Neural progenitor cell (in vitro differentiated cells): ENCODE results near the gene RAD23B. TPM values are rescaled to one million over a fixed set of nuclear protein-coding genes. Genes with fewer than 3 reads are reported as not detected.

Experiments
- DNase-seq: peaks from one replicate; pipeline ENCODE4 v3.0.0-alpha.2; 2016; ENCODE audit warnings: low spot score
- H2AFZ ChIP-seq: fragments of 200-600 bp; sonication (generic); replicated peaks from 2 replicates; pipeline ENCODE4 v1.6.1; 2016; ENCODE audit warnings: antibody characterized with exemption
- H3F3A ChIP-seq: fragments of 200-600 bp; sonication (generic); 2 replicates; pipeline ENCODE4 v1.6.1; 2016; ENCODE audit warnings: antibody characterized with exemption, low read depth
- H3K27ac ChIP-seq: fragments of 200-600 bp; sonication (generic); 2 replicates; pipeline ENCODE4 v1.5.1; 2016; ENCODE audit warnings: mild to moderate bottlenecking
- H3K27me3 ChIP-seq: fragments of 200-600 bp; sonication (generic); 2 replicates; pipeline ENCODE4 v1.6.1; 2016; ENCODE audit warnings: mild to moderate bottlenecking, moderate library complexity
- H3K36me3 ChIP-seq: fragments of 200-600 bp; sonication (generic); 2 replicates; pipeline ENCODE4 v1.5.1; 2016
- H3K4me1 ChIP-seq: fragments of 200-600 bp; sonication (generic); 2 replicates; pipeline ENCODE4 v1.6.1; 2016; ENCODE audit warnings: mixed run types
- H3K4me2 ChIP-seq: fragments of 200-600 bp; sonication (generic); 2 replicates; pipeline ENCODE4 v1.6.1; 2016
- H3K4me3 ChIP-seq: fragments of 200-600 bp; sonication (generic); 2 replicates; pipeline ENCODE4 v1.5.1; 2016
- H3K79me2 ChIP-seq: fragments of 200-600 bp; sonication (generic); 2 replicates; pipeline ENCODE4 v1.6.1; 2016; ENCODE audit warnings: low read depth
- H3K9ac ChIP-seq: fragments of 200-600 bp; sonication (generic); 2 replicates; pipeline ENCODE4 v1.6.1; 2016
- H3K9me3 ChIP-seq: fragments of 200-600 bp; sonication (generic); 2 replicates; pipeline ENCODE4 v1.5.1; 2016; ENCODE audit warnings: low read depth
- H4K20me1 ChIP-seq: fragments of 200-600 bp; sonication (generic); 2 replicates; pipeline ENCODE4 v1.6.1; 2016; ENCODE audit warnings: low read depth
- H3K27ac Mint-ChIP-seq: 3 replicates; pipeline ENCODE4 v1.8.0; 2021; ENCODE audit warnings: mixed read lengths
- H3K27me3 Mint-ChIP-seq: 2 replicates; pipeline ENCODE4 v1.8.0; 2022; ENCODE audit warnings: low read depth, mild to moderate bottlenecking, inconsistent platforms, moderate library complexity, mixed read lengths; ENCODE audit not compliant: insufficient read depth
- H3K36me3 Mint-ChIP-seq: 3 replicates; pipeline ENCODE4 v1.8.0; 2021; ENCODE audit warnings: mixed read lengths
- H3K4me1 Mint-ChIP-seq: 3 replicates; pipeline ENCODE4 v1.8.0; 2021; ENCODE audit warnings: mixed read lengths
- H3K4me3 Mint-ChIP-seq: 3 replicates; pipeline ENCODE4 v1.8.0; 2021; ENCODE audit warnings: mild to moderate bottlenecking, moderate library complexity, mixed read lengths
- H3K9me3 Mint-ChIP-seq: 3 replicates; pipeline ENCODE4 v1.8.0; 2020; ENCODE audit warnings: mixed read lengths
- CTCF ChIP-seq: fragments of 200-600 bp; sonication (generic); IDR thresholded peaks from 2 replicates; pipeline ENCODE4 v1.5.1; 2017; ENCODE audit warnings: antibody characterized with exemption, mild to moderate bottlenecking
- EZH2 ChIP-seq: fragments of 200-600 bp; sonication (generic); IDR thresholded peaks from 2 replicates; pipeline ENCODE4 v1.6.1; 2017; ENCODE audit warnings: antibody characterized with exemption, mild to moderate bottlenecking, moderate library complexity
- EZH2phosphoT487 ChIP-seq: fragments of 200-600 bp; sonication (generic); IDR thresholded peaks from 2 replicates; pipeline ENCODE4 v1.6.1; 2017; ENCODE audit warnings: antibody characterized with exemption
- total RNA-seq: library from RNA; depleted of rRNA; stranded (reverse); fragments of >200 nt; gene quantifications from 2 replicates; pipeline ENCODE4 v1.2.3, GENCODE V29; 2015; ENCODE audit warnings: low replicate concordance

RAD23B gene
- total RNA-seq, 1 donor from 2014 or later, result 178 TPM

GRCh38 chr9:107243742-107244141, 39.3 kb upstream of the RAD23B start:
- H3K9me3 Mint-ChIP-seq, result no peaks in the 10 kb centered on the region
- no peak overlapping the region for H3K4me2 ChIP-seq

GRCh38 chr9:107246259-107247254, 36.5 kb upstream of the RAD23B start:
- Mint-ChIP-seq H3K36me3 (no peaks in the 10 kb centered on the region), H3K27me3 (peaks cover 4% of the 10 kb centered on the region), H3K27ac (no peak overlapping the region), H3K9me3 (no peaks in the 10 kb centered on the region), H3K4me1 (peaks cover 7% of the 10 kb centered on the region), H3K4me3 (no peak overlapping the region)
- no peaks in the 10 kb centered on the region for H4K20me1 ChIP-seq
- no peak overlapping the region for H3K27ac ChIP-seq
- H3K79me2 ChIP-seq, result no peaks in the 10 kb centered on the region
- H3K4me1 ChIP-seq, result peaks cover 12% of the 10 kb centered on the region
- no peaks in the 10 kb centered on the region for H3K36me3 ChIP-seq
- DNase-seq, result peak; percentile 68
- TF ChIP-seq CTCF (peak; percentile 58), EZH2phosphoT487 (no peak), EZH2 (no peak)
- H3K27me3 ChIP-seq, result no peaks in the 10 kb centered on the region
- no peak overlapping the region for H3K9ac ChIP-seq
- H3K4me3 ChIP-seq, result no peak overlapping the region
- no peak overlapping the region for H2AFZ ChIP-seq
- H3K9me3 ChIP-seq, result no peaks in the 10 kb centered on the region
- H3F3A ChIP-seq, result no peaks in the 10 kb centered on the region
- no peak overlapping the region for H3K4me2 ChIP-seq

More at GRCh38 chr9:107243742-107244141, 39.3 kb upstream of the RAD23B start:
- Histone ChIP-seq H3K36me3 (no peaks in the 10 kb centered on the region), H4K20me1 (no peaks in the 10 kb centered on the region), H3K27me3 (no peaks in the 10 kb centered on the region), H3K79me2 (no peaks in the 10 kb centered on the region), H3K9me3 (no peaks in the 10 kb centered on the region), H2AFZ (no peak overlapping the region), H3K27ac (no peak overlapping the region), H3K4me3 (no peak overlapping the region), H3F3A (peaks cover 14% of the 10 kb centered on the region), H3K9ac (no peak overlapping the region), H3K4me1 (peaks cover 20% of the 10 kb centered on the region)
- Mint-ChIP-seq H3K27me3 (peaks cover 2% of the 10 kb centered on the region), H3K4me3 (no peak overlapping the region), H3K27ac (no peak overlapping the region), H3K36me3 (no peaks in the 10 kb centered on the region), H3K4me1 (peaks cover 14% of the 10 kb centered on the region)
- TF ChIP-seq EZH2phosphoT487, result no peak
- TF ChIP-seq CTCF, result no peak
- TF ChIP-seq EZH2, result no peak
- no peak for DNase-seq

- no peaks in the 10 kb centered on the region for H3K36me3 ChIP-seq
- H3K9me3 ChIP-seq, result no peaks in the 10 kb centered on the region
- Mint-ChIP-seq H3K4me1 (peaks cover 7% of the 10 kb centered on the region), H3K36me3 (no peaks in the 10 kb centered on the region), H3K4me3 (no peak overlapping the region), H3K27ac (no peak overlapping the region), H3K27me3 (peaks cover 4% of the 10 kb centered on the region), H3K9me3 (no peaks in the 10 kb centered on the region)
- H3K4me1 ChIP-seq, result peaks cover 12% of the 10 kb centered on the region
- no peak overlapping the region for H3K4me2 ChIP-seq
- DNase-seq, result no peak
- TF ChIP-seq EZH2, result no peak
- no peak for TF ChIP-seq EZH2phosphoT487
- no peak for TF ChIP-seq CTCF
- no peaks in the 10 kb centered on the region for H4K20me1 ChIP-seq
- H3K9ac ChIP-seq, result no peak overlapping the region
- no peak overlapping the region for H3K4me3 ChIP-seq
- no peaks in the 10 kb centered on the region for H3K79me2 ChIP-seq
- H3K27me3 ChIP-seq, result no peaks in the 10 kb centered on the region
- H3K27ac ChIP-seq, result peak overlapping the region; percentile 20
- H3F3A ChIP-seq, result no peaks in the 10 kb centered on the region
- H2AFZ ChIP-seq, result peak overlapping the region; percentile 78
Measured at GRCh38 chr9:107248714-107249113, 34.4 kb upstream of the RAD23B start.
